Measurements from ENCODE around the gene ATAT1. TPM values are rescaled to one million over a fixed set of nuclear protein-coding genes. Genes with fewer than 3 reads are reported as not detected.
A peak's percentile ranks its signal among the peaks of the same experiment; 100 is the strongest.

The ATAT1 gene
- total RNA-seq, 2 experiments from 2014 or later, result 4.1 to 5.2 TPM

DNA sequence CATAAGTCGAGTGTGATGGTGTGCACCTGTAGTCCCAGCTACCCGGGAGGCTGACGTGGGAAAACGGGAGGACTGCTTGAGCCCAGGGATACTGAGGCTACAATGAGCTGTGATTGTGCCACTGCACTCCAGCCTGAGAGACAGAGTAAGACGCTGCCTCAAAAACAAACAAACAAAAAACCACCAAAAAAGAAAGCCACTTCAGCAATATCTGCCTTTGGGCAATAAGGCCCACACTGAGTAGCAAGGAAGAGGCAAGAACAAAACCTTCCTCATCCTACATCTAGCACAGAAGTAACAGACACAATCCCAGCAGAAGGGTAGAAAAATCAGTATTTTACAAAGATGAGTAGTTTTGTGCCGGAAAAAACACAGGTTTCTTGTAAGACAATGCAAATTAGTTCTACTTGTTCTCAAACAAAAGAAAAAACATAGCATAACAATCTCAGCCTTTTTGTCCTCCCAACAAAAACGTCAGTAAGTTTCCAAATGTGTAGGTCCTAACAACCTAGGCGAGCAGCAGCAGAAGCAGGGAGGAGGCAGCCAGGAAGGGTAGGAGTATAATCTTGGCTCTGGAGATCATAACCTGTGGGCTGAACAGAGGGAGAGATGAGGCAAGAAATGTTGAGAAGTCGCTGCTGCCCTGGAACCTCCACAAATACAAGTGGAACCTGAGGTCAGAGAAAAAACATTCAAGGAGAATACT is 15.4 kb upstream of the ATAT1 start:
- Histone ChIP-seq H3K27me3 (ENCODE audit: control insufficient read depth in 1 of 2, insufficient read depth in 2 of 2, low read length in 2 of 2) (no peaks in the 10 kb centered on the region), H3K9me3 (ENCODE audit: control insufficient read depth in 1 of 2, insufficient read depth in 1 of 2, low read length in 2 of 2) (no peaks in the 10 kb centered on the region), H3K36me3 (ENCODE audit: insufficient read depth, low read length) (peaks cover 54% of the 10 kb centered on the region), H3K27ac (ENCODE audit: low read depth in 1 of 2, low read length in 2 of 2) (peak overlapping the region in 1 of 2 donors; percentile 18), H3K4me1 (ENCODE audit: insufficient read depth, low read length) (peaks cover 45% of the 10 kb centered on the region), H3K4me3 (ENCODE audit: low read length) (no peak overlapping the region)
- ATAC-seq (ENCODE audit: poor library complexity) (no peak), DNase-seq (no peak)
- H3K9me3 Mint-ChIP-seq, result no peaks in the 10 kb centered on the region
- peaks cover 66% of the 10 kb centered on the region for H3K4me1 Mint-ChIP-seq (ENCODE audit: low read depth)
- CTCF ChIA-PET, result interaction anchor here (1.2 to 1.4 kb wide), 3 partner anchors 14 to 158 kb away, joined by 4 to 7 read pairs (median 4); no protein-coding TSS in a partner anchor
- TF ChIP-seq, protein P1, sequence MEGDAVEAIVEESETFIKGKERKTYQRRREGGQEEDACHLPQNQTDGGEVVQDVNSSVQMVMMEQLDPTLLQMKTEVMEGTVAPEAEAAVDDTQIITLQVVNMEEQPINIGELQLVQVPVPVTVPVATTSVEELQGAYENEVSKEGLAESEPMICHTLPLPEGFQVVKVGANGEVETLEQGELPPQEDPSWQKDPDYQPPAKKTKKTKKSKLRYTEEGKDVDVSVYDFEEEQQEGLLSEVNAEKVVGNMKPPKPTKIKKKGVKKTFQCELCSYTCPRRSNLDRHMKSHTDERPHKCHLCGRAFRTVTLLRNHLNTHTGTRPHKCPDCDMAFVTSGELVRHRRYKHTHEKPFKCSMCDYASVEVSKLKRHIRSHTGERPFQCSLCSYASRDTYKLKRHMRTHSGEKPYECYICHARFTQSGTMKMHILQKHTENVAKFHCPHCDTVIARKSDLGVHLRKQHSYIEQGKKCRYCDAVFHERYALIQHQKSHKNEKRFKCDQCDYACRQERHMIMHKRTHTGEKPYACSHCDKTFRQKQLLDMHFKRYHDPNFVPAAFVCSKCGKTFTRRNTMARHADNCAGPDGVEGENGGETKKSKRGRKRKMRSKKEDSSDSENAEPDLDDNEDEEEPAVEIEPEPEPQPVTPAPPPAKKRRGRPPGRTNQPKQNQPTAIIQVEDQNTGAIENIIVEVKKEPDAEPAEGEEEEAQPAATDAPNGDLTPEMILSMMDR (IDR thresholded peaks at IDR 0.05), result no peak
- intact Hi-C loops (cut with DNase I, micrococcal nuclease), result loop anchor here in 1 of 2 experiments (5.0 kb wide), 1 partner anchor 129 kb away; no protein-coding TSS in a partner anchor
- POLR2A ChIA-PET, result interaction anchor here (0.6 to 4.8 kb wide), 7 partner anchors 12 to 70 kb away, joined by 3 to 135 read pairs (median 6); partner anchors contain the start of genes ABCF1, GNL1 and PRR3
- H3K27ac Mint-ChIP-seq, result peak overlapping the region; percentile 99
- H3K4me3 Mint-ChIP-seq, result no peak overlapping the region
- peaks cover 66% of the 10 kb centered on the region for H3K36me3 Mint-ChIP-seq (ENCODE audit: low read depth)
- no peaks in the 10 kb centered on the region for H3K27me3 Mint-ChIP-seq

DNA sequence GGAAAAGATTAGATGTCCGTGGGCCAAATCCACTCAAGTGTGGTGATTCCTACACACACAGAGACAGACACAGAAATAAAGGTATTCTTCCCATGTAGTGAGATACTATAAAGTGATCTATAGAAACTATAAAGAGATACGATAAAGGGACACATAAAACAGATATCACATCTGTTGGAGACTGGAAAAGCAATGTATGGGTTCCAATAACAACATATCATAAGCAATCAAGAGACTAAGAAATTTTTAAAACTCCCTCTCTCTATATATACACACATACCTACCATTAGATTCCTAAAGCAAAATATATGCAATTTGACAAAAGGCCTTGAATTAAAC is 14.8 kb upstream of the ATAT1 start:
- peaks cover 54% of the 10 kb centered on the region for H3K36me3 ChIP-seq (ENCODE audit: insufficient read depth, low read length)
- no peaks in the 10 kb centered on the region for H3K9me3 Mint-ChIP-seq
- H3K36me3 Mint-ChIP-seq (ENCODE audit: low read depth), result peaks cover 66% of the 10 kb centered on the region
- peak overlapping the region; percentile 99 for H3K27ac Mint-ChIP-seq
- no peak overlapping the region for H3K4me3 ChIP-seq (ENCODE audit: low read length)
- H3K27me3 ChIP-seq (ENCODE audit: control insufficient read depth in 1 of 2, insufficient read depth in 2 of 2, low read length in 2 of 2), result no peaks in the 10 kb centered on the region
- TF ChIP-seq, protein P1 (IDR thresholded peaks at IDR 0.05), result no peak
- peaks cover 66% of the 10 kb centered on the region for H3K4me1 Mint-ChIP-seq (ENCODE audit: low read depth)
- intact Hi-C loops (cut with DNase I, micrococcal nuclease), result loop anchor here in 1 of 2 experiments (5.0 kb wide), 1 partner anchor 130 kb away; no protein-coding TSS in a partner anchor
- ChIA-PET POLR2A (interaction anchor here (1.2 to 4.8 kb wide), 4 partner anchors 12 to 109 kb away, joined by 3 to 135 read pairs (median 48); partner anchors contain the start of genes ABCF1, GNL1 and PRR3), CTCF (interaction anchor here (1.0 to 2.7 kb wide), 6 partner anchors 67 to 130 kb away, joined by 3 to 9 read pairs (median 6); no protein-coding TSS in a partner anchor)
- H3K4me3 Mint-ChIP-seq, result no peak overlapping the region
- DNase-seq (no peak), ATAC-seq (ENCODE audit: poor library complexity) (no peak)
- H3K27ac ChIP-seq (ENCODE audit: low read depth in 1 of 2, low read length in 2 of 2), result peak overlapping the region in 1 of 2 donors; percentile 10
- H3K9me3 ChIP-seq (ENCODE audit: control insufficient read depth in 1 of 2, insufficient read depth in 1 of 2, low read length in 2 of 2), result no peaks in the 10 kb centered on the region
- H3K4me1 ChIP-seq (ENCODE audit: insufficient read depth, low read length), result peaks cover 45% of the 10 kb centered on the region
- no peaks in the 10 kb centered on the region for H3K27me3 Mint-ChIP-seq

DNA sequence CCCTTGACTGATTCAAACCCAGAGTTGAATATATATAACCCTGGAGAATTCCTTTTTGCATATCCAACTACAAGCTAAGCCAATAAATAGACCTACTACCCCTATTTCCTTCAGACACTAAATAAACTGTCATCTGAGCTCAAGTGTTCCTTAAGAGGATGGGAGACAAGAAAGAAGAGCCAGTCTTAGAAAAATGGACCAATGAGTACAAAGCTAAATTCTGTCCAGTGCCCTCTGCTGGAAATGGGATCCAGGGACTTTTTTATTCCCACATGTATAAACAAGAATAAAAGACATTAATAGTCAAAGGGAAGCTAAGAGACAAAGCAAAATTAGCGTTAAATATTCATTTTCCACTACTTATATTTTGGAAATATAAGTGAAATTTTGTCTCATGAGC is 14.5 kb upstream of the ATAT1 start:
- Histone ChIP-seq H3K27ac (ENCODE audit: low read depth in 1 of 2, low read length in 2 of 2) (peak overlapping the region in 1 of 2 donors; percentile 87), H3K27me3 (ENCODE audit: control insufficient read depth in 1 of 2, insufficient read depth in 2 of 2, low read length in 2 of 2) (no peaks in the 10 kb centered on the region), H3K9me3 (ENCODE audit: control insufficient read depth in 1 of 2, insufficient read depth in 1 of 2, low read length in 2 of 2) (no peaks in the 10 kb centered on the region), H3K4me1 (ENCODE audit: insufficient read depth, low read length) (peaks cover 45% of the 10 kb centered on the region), H3K36me3 (ENCODE audit: insufficient read depth, low read length) (peaks cover 53% of the 10 kb centered on the region), H3K4me3 (ENCODE audit: low read length) (no peak overlapping the region)
- H3K36me3 Mint-ChIP-seq (ENCODE audit: low read depth), result peaks cover 68% of the 10 kb centered on the region
- H3K4me1 Mint-ChIP-seq (ENCODE audit: low read depth), result peaks cover 66% of the 10 kb centered on the region
- TF ChIP-seq, protein P1 (IDR thresholded peaks at IDR 0.05), result no peak
- H3K4me3 Mint-ChIP-seq, result no peak overlapping the region
- no peak for ATAC-seq (ENCODE audit: poor library complexity)
- CTCF ChIA-PET, result interaction anchor here (1.0 to 4.2 kb wide), 8 partner anchors 15 to 130 kb away, joined by 3 to 22 read pairs (median 6); partner anchors contain the start of gene ABCF1
- H3K27me3 Mint-ChIP-seq, result peaks cover 4% of the 10 kb centered on the region
- peak overlapping the region; percentile 99 for H3K27ac Mint-ChIP-seq
- no peaks in the 10 kb centered on the region for H3K9me3 Mint-ChIP-seq
- no peak for DNase-seq
- POLR2A ChIA-PET, result interaction anchor here (1.1 to 4.8 kb wide), 9 partner anchors 13 to 119 kb away, joined by 3 to 135 read pairs (median 13); partner anchors contain the start of genes ABCF1, C6orf136, GNL1 and PRR3
- intact Hi-C loops (cut with DNase I, micrococcal nuclease), result loop anchor here in 1 of 2 experiments (5.0 kb wide), 1 partner anchor 130 kb away; no protein-coding TSS in a partner anchor

Data from CD4-positive, alpha-beta T cell (primary cell).